Measurements from ENCODE around the gene EDC3.
A peak's percentile ranks its signal among the peaks of the same experiment; 100 is the strongest.

Gene EDC3

DNA sequence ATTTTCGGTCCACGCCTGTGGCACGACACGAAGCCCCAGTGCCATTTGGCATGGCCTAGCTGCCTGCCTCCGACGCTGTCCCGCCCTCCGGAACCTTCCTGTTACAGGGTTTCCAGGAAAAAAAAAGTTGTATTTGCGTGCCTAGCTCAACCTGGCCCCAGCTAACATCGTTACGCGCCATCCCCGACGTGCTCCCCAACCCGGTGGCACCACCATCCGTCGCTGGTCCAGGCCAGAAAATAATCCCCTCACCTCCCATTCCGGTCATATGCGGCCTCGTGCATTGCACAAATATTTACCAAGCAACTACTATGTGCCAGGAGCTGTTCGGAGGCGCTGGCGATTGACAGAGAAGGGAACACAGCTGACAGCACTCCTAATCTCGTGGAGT lies 30.9 kb upstream of the EDC3 start:
- peaks cover 7% of the 10 kb centered on the region for H3K4me1 ChIP-seq (ENCODE audit: control insufficient read depth, insufficient read depth, low read length, poor library complexity, severe bottlenecking)

DNA sequence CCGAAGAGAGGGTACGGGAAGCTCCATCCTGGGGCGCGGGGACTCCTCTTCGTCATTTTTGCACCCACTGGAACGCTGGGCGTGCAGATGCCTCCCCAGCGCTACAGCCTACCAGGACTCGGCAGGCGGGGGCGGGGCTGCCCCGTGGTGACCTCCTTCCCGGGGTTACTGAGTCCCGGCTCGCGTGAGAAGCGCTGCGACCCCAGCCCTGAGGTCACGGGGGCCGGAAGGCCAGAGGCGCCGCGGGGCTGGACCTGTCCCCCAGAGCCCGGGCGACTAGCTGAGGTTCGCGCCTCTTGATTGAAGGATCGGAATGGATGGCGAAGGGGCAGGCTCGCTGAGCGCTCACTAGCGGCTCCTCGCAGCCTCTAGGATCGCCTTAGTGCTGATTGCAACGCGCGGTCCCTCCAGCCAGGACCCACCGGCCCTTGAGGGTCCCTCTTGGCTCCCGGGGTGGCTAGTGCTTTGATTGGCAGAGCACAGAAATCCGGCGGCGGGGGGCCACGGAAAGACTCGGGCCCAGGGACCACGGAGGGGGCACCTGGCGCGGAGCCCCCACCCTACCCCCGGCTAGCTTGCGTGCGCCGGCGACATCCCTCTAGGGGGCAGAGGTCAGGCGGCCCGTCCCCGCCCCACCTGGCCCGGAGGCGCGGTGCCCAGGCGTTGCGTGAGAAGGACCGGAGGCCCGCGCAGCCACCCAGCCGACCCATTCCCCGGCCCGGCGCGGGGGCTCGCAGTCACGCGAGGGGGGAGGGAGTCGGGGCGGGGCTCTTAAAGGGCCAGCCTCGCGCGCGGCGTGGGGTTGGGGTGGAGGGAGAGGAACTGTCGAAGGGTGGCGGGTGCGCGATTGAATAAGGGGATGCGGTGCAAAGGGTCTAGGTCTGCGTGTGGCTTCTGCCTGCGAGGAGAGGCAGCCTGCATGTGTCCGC lies 30.3 kb upstream of the EDC3 start:
- peak; percentile 9 to 27 (median 16) for DNase-seq
- peak overlapping the region; percentile 85 for H3K4me3 ChIP-seq (ENCODE audit: insufficient read depth, low read depth, low read length, poor library complexity, severe bottlenecking)
- peaks cover 7% of the 10 kb centered on the region for H3K4me1 ChIP-seq (ENCODE audit: control insufficient read depth, insufficient read depth, low read length, poor library complexity, severe bottlenecking)
- no peaks in the 10 kb centered on the region for H3K36me3 ChIP-seq (ENCODE audit: control insufficient read depth, insufficient read depth, low read length)
- H3K9me3 ChIP-seq (ENCODE audit: control insufficient read depth, low read length), result no peaks in the 10 kb centered on the region
- H3K27ac ChIP-seq (ENCODE audit: insufficient read depth, low read length, poor library complexity, severe bottlenecking), result no peak overlapping the region
- no peaks in the 10 kb centered on the region for H3K27me3 ChIP-seq (replicated peaks; ENCODE audit: control insufficient read depth, insufficient read depth, low read length, poor library complexity, severe bottlenecking)

More for the DNA sequence above, 30.9 kb upstream of the EDC3 start:
- Histone ChIP-seq H3K4me3 (ENCODE audit: insufficient read depth, low read depth, low read length, poor library complexity, severe bottlenecking) (peak overlapping the region; percentile 85), H3K27ac (ENCODE audit: insufficient read depth, low read length, poor library complexity, severe bottlenecking) (no peak overlapping the region), H3K27me3 (replicated peaks; ENCODE audit: control insufficient read depth, insufficient read depth, low read length, poor library complexity, severe bottlenecking) (no peaks in the 10 kb centered on the region), H3K9me3 (ENCODE audit: control insufficient read depth, low read length) (no peaks in the 10 kb centered on the region), H3K36me3 (ENCODE audit: control insufficient read depth, insufficient read depth, low read length) (no peaks in the 10 kb centered on the region)
- DNase-seq, result no peak

DNA sequence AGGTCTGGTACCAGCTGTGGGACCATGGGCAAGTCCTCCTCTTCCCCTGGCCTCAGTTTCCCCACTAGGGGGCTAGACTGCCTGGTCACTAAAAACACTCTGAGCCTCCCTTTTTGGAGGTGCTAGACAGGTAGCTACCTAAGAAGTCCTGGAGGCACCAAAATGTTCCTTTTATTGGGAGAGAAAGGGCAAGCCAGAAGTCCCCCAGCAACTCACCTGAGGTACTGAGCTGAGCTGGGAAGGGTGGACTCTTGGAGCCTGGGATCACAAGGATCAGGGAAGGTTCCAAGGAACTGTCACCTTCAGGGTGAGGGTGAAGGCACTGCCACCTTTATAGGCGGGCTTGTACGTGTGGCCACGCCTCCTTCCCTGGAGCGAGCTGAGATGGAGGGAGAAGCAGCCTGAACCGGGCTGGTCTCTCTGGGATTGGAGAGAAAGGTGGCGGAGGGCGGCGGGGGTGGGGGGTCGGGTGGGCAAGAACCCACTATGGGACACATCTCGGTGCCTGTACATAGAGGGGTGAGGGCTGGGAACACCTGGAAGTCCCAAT lies 29.5 kb upstream of the EDC3 start, which contains the start of gene CYP1A1:
Gene CYP1A1, minus strand, starts transcription at position 304 of the 550 bp plus-strand sequence. CDS start 2,431 bp downstream, outside the sequence.
- no peaks in the 10 kb centered on the region for H3K27me3 ChIP-seq (replicated peaks; ENCODE audit: control insufficient read depth, insufficient read depth, low read length, poor library complexity, severe bottlenecking)
- no peak within 1 kb of the TSS for H3K27ac ChIP-seq (ENCODE audit: insufficient read depth, low read length, poor library complexity, severe bottlenecking)
- H3K36me3 ChIP-seq (ENCODE audit: control insufficient read depth, insufficient read depth, low read length), result no peaks in the 10 kb centered on the region
- peaks cover 7% of the 10 kb centered on the region for H3K4me1 ChIP-seq (ENCODE audit: control insufficient read depth, insufficient read depth, low read length, poor library complexity, severe bottlenecking)
- peak within 1 kb of the TSS; percentile 85 for H3K4me3 ChIP-seq (ENCODE audit: insufficient read depth, low read depth, low read length, poor library complexity, severe bottlenecking)
- H3K9me3 ChIP-seq (ENCODE audit: control insufficient read depth, low read length), result no peaks in the 10 kb centered on the region
- DNase-seq, result peak in 1 of 3 donors; percentile 7

DNA sequence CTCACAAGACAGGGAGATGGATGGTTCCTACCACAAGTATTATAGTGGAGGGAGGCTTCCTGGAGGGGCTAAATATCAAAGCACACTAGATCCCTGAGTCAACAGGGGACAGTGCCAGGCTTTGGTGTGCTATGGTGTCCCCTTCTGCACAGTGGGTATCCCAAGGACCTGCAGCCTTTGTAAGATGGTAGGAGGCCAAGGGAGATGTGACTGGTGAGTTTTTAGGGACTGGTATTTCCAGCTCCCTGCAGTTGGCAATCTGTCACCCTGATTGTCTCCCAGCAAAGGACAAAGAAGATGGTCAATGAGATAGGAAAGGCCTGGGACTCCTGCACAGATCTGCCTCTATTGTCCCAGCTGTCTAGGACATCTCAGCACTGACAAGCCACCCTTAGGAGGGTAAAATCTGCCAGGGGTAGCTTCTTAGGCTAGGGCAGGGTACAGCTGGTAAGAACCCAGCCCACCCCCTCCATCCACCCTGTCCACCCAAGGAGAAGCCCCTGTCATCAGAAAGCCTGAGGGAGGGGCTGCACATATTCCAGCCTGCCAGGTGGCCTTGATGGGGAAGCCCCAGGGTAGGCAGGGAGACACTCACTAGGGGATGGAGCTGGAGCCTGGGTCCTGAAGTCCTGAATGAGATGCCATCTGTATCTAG lies 28.9 kb upstream of the EDC3 start:
- no peak for DNase-seq
- no peaks in the 10 kb centered on the region for H3K9me3 ChIP-seq (ENCODE audit: control insufficient read depth, low read length)
- peaks cover 7% of the 10 kb centered on the region for H3K4me1 ChIP-seq (ENCODE audit: control insufficient read depth, insufficient read depth, low read length, poor library complexity, severe bottlenecking)
- H3K36me3 ChIP-seq (ENCODE audit: control insufficient read depth, insufficient read depth, low read length), result no peaks in the 10 kb centered on the region
- no peak overlapping the region for H3K4me3 ChIP-seq (ENCODE audit: insufficient read depth, low read depth, low read length, poor library complexity, severe bottlenecking)
- H3K27me3 ChIP-seq (replicated peaks; ENCODE audit: control insufficient read depth, insufficient read depth, low read length, poor library complexity, severe bottlenecking), result no peaks in the 10 kb centered on the region
- H3K27ac ChIP-seq (ENCODE audit: insufficient read depth, low read length, poor library complexity, severe bottlenecking), result no peak overlapping the region

DNA sequence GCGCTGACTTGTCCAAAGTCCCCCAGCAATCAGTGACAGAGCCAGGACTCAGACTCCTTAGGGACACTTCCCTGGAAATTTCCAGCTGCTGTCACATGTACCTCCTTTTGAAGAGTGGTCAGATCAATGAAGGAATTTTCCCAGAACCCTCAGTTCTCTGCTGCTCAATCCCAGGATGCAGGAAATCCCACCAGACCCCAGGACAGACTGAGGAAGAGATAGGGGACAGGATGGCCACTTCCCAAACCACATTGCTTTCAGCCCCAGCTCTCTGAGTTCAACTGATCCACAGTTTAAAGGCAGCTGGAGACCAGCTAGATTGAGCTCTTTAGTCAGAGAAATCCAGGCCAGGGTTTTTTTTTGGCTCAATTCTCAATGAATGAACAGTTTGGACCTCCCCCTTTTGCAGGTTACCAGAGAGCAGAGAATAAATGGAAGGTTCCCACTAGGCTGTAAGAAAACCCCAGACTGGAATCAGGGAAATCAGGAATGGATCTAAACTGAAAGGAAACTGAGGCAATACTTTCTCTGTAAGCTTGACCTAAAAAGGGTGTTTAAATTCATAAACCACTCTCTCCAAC lies 28.0 kb upstream of the EDC3 start:
- Histone ChIP-seq H3K4me3 (ENCODE audit: insufficient read depth, low read depth, low read length, poor library complexity, severe bottlenecking) (no peak overlapping the region), H3K4me1 (ENCODE audit: control insufficient read depth, insufficient read depth, low read length, poor library complexity, severe bottlenecking) (peaks cover 7% of the 10 kb centered on the region), H3K36me3 (ENCODE audit: control insufficient read depth, insufficient read depth, low read length) (no peaks in the 10 kb centered on the region), H3K9me3 (ENCODE audit: control insufficient read depth, low read length) (no peaks in the 10 kb centered on the region), H3K27ac (ENCODE audit: insufficient read depth, low read length, poor library complexity, severe bottlenecking) (no peak overlapping the region), H3K27me3 (replicated peaks; ENCODE audit: control insufficient read depth, insufficient read depth, low read length, poor library complexity, severe bottlenecking) (no peaks in the 10 kb centered on the region)
- no peak for DNase-seq

DNA sequence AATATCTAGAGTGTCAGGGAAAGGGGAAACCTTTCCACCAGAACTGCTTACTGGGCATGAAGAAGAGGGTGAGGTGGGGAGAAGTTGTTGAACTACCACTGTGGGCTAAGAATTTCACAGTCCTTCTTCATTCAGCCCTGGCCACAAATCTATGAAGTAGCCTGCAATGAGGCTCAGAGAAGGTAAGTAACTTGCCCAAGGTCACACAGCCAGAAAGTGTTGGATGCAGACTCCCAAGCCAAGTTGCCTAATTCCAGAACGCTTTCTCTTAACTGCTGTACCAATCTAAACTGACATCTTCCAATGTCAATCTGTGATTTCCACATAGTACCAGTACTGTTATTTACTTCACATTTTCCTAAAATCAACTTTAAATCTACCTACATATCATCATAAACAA lies 27.4 kb upstream of the EDC3 start:
- Histone ChIP-seq H3K4me1 (ENCODE audit: control insufficient read depth, insufficient read depth, low read length, poor library complexity, severe bottlenecking) (peaks cover 7% of the 10 kb centered on the region), H3K36me3 (ENCODE audit: control insufficient read depth, insufficient read depth, low read length) (no peaks in the 10 kb centered on the region), H3K27me3 (replicated peaks; ENCODE audit: control insufficient read depth, insufficient read depth, low read length, poor library complexity, severe bottlenecking) (no peaks in the 10 kb centered on the region), H3K4me3 (ENCODE audit: insufficient read depth, low read depth, low read length, poor library complexity, severe bottlenecking) (no peak overlapping the region), H3K27ac (ENCODE audit: insufficient read depth, low read length, poor library complexity, severe bottlenecking) (no peak overlapping the region), H3K9me3 (ENCODE audit: control insufficient read depth, low read length) (no peaks in the 10 kb centered on the region)
- DNase-seq, result no peak

DNA sequence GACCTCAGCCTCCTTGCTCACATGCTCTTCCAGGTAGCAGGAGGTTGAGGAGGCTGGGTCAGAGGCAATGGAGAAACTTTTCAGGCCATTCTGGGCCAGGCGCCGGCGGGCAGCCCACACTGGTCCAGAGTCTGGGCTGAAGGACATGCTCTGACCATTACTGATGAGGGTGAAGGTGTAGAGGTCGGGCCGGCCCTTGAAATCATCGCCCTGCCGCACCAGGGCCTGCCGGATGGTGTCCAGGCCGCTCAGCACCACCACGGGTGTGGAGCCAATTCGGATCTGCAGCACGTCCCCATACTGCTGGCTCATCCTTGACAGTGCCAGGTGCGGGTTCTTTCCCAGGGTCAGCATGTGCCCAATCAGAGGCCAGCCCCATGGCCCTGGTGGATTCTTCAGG lies 26.8 kb upstream of the EDC3 start:
- H3K27me3 ChIP-seq (replicated peaks; ENCODE audit: control insufficient read depth, insufficient read depth, low read length, poor library complexity, severe bottlenecking), result no peaks in the 10 kb centered on the region
- DNase-seq, result no peak
- H3K9me3 ChIP-seq (ENCODE audit: control insufficient read depth, low read length), result no peaks in the 10 kb centered on the region
- H3K27ac ChIP-seq (ENCODE audit: insufficient read depth, low read length, poor library complexity, severe bottlenecking), result no peak overlapping the region
- no peak overlapping the region for H3K4me3 ChIP-seq (ENCODE audit: insufficient read depth, low read depth, low read length, poor library complexity, severe bottlenecking)
- H3K4me1 ChIP-seq (ENCODE audit: control insufficient read depth, insufficient read depth, low read length, poor library complexity, severe bottlenecking), result peaks cover 7% of the 10 kb centered on the region
- no peaks in the 10 kb centered on the region for H3K36me3 ChIP-seq (ENCODE audit: control insufficient read depth, insufficient read depth, low read length)

DNA sequence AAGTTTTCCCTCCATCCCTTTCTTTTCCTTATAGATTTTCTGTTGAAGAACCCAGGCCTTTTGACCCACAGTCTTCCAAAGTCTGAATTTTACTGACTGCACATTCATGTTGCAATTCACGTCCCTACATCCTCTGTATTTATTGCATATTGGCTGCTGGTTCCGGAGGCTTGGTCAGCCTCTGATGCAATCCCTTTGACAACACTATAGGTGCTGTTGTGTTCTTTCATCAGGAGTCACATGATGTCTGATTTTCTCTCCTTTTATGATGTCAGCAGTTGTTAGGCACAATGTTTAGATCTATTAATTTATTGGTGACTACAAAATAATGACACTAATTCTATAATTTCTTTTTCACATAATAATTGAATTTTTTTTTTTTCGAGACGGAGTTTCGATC lies 20.8 kb upstream of the EDC3 start:
- Histone ChIP-seq H3K4me3 (ENCODE audit: insufficient read depth, low read depth, low read length, poor library complexity, severe bottlenecking) (no peak overlapping the region), H3K9me3 (ENCODE audit: control insufficient read depth, low read length) (no peaks in the 10 kb centered on the region), H3K27ac (ENCODE audit: insufficient read depth, low read length, poor library complexity, severe bottlenecking) (no peak overlapping the region), H3K36me3 (ENCODE audit: control insufficient read depth, insufficient read depth, low read length) (no peaks in the 10 kb centered on the region), H3K4me1 (ENCODE audit: control insufficient read depth, insufficient read depth, low read length, poor library complexity, severe bottlenecking) (no peaks in the 10 kb centered on the region), H3K27me3 (replicated peaks; ENCODE audit: control insufficient read depth, insufficient read depth, low read length, poor library complexity, severe bottlenecking) (no peaks in the 10 kb centered on the region)
- no peak for DNase-seq

DNA sequence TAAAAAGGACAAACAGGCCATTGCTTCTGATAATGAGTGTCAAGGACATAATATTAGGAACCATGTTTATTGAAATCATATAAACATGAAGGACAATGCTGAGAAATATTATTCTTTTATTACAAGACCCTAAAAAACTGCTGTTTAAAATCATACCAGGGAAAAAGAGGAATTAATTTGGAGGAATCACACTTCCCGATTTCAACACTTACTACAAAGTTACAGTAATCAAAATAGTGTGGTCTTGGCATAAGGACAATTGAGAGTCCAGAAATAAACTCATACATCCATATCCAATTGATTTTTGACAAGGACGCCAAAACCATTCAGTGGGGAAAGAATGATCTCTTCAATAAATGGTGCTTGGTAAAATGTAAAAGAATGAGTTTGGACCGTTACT lies 16.5 kb upstream of the EDC3 start:
- DNase-seq, result no peak
- no peaks in the 10 kb centered on the region for H3K9me3 ChIP-seq (ENCODE audit: control insufficient read depth, low read length)
- no peaks in the 10 kb centered on the region for H3K36me3 ChIP-seq (ENCODE audit: control insufficient read depth, insufficient read depth, low read length)
- no peak overlapping the region for H3K27ac ChIP-seq (ENCODE audit: insufficient read depth, low read length, poor library complexity, severe bottlenecking)
- H3K27me3 ChIP-seq (replicated peaks; ENCODE audit: control insufficient read depth, insufficient read depth, low read length, poor library complexity, severe bottlenecking), result no peaks in the 10 kb centered on the region
- peaks cover 3% of the 10 kb centered on the region for H3K4me1 ChIP-seq (ENCODE audit: control insufficient read depth, insufficient read depth, low read length, poor library complexity, severe bottlenecking)
- H3K4me3 ChIP-seq (ENCODE audit: insufficient read depth, low read depth, low read length, poor library complexity, severe bottlenecking), result no peak overlapping the region
